Endothelial cell of umbilical vein (primary cell): ENCODE results near the gene MZB1. TPM values are rescaled to one million over a fixed set of nuclear protein-coding genes. Genes with fewer than 3 reads are reported as not detected.

Source experiments
- BruUV-seq: library from RNA; stranded (reverse); fragments of 400-500 nt; replicated peaks from 2 replicates; lab custom pipeline; 2021; lab: Mats Ljungman, UMichigan
- CTCF ChIA-PET: fragments of 300-600, 350-600 bp; sonication (Branson Sonifier 250); formaldehyde crosslinking; loops from one replicate; lab custom pipeline; 2021; ENCODE audit warnings: antibody characterized with exemption, inconsistent platforms; lab: Charles Lee
- POLR2A ChIA-PET: fragments of 300-600, 350-600 bp; sonication (Branson Sonifier 250); formaldehyde crosslinking; loops from one replicate; lab custom pipeline; 2021; ENCODE audit warnings: antibody characterized with exemption, inconsistent platforms; lab: Charles Lee
- DNase-seq: peaks from one replicate; pipeline ENCODE4 v3.0.0-alpha.2; 2011; ENCODE audit warnings: low read depth, low spot score
- FAIRE-seq: peaks from 2 replicates; lab custom pipeline; 2011; peaks lifted over from hg19 to GRCh38; lab: Jason Lieb, UNC
- H2AFZ ChIP-seq: 2 replicates; pipeline ENCODE4 v1.6.0; 2012; ENCODE audit warnings: low read depth, low read length, control low read depth, inconsistent platforms
- H3K27ac ChIP-seq: 2 replicates; pipeline ENCODE4 v1.5.1; 2011; ENCODE audit warnings: low read depth, mild to moderate bottlenecking, control low read depth, low read length, moderate library complexity; ENCODE audit not compliant: insufficient read depth
- H3K27me3 ChIP-seq, 2 experiments: 2 replicates each; pipeline versions ENCODE4 v1.6.0 to v1.6.1; 2011; ENCODE audit warnings: low read length in 2 of 2, mixed read lengths in 1 of 2; ENCODE audit not compliant: control insufficient read depth in 2 of 2, insufficient read depth in 2 of 2
- H3K36me3 ChIP-seq, 2 experiments: 2 replicates in 1 of 2; 3 replicates in 1 of 2; pipeline ENCODE4 v1.5.1; 2011; ENCODE audit warnings: low read length in 2 of 2, mild to moderate bottlenecking in 1 of 2, moderate library complexity in 1 of 2; ENCODE audit not compliant: control insufficient read depth in 2 of 2, insufficient read depth in 2 of 2; ENCODE audit errors: extremely low read depth in 1 of 2
- H3K4me1 ChIP-seq: 3 replicates; pipeline ENCODE4 v1.5.1; 2011; ENCODE audit warnings: mild to moderate bottlenecking, low read length; ENCODE audit not compliant: control insufficient read depth, insufficient read depth; ENCODE audit errors: extremely low read depth
- H3K4me2 ChIP-seq: 2 replicates; pipeline ENCODE4 v1.6.1; 2011; ENCODE audit warnings: low read length, control low read depth, mixed read lengths; ENCODE audit not compliant: insufficient read depth
- H3K4me3 ChIP-seq, 3 experiments: fragments of 200-600 bp in 1 of 3; sonication (generic), shearing (Covaris generic) in 1 of 3; replicated peaks in 1 of 3; 2 replicates each; pipeline ENCODE4 v1.5.1; 2011 to 2016; ENCODE audit warnings: control low read depth in 3 of 3, low read length in 3 of 3, mild to moderate bottlenecking in 2 of 3, inconsistent platforms in 1 of 3, low read depth in 1 of 3, moderate library complexity in 1 of 3; ENCODE audit not compliant: insufficient read depth in 1 of 3
- H3K79me2 ChIP-seq: 2 replicates; pipeline ENCODE4 v1.6.0; 2012; ENCODE audit warnings: low read length, inconsistent platforms; ENCODE audit not compliant: control insufficient read depth, insufficient read depth
- H3K9ac ChIP-seq: replicated peaks from 2 replicates; pipeline ENCODE3; 2011; ENCODE audit warnings: low read length, control low read depth; ENCODE audit not compliant: insufficient read depth; ENCODE audit errors: extremely low read depth
- H3K9me1 ChIP-seq: replicated peaks from 3 replicates; pipeline ENCODE4 v1.6.0; 2011; ENCODE audit warnings: mild to moderate bottlenecking, low read length; ENCODE audit not compliant: control insufficient read depth, insufficient read depth; ENCODE audit errors: extremely low read depth
- H3K9me3 ChIP-seq: replicated peaks from 2 replicates; pipeline ENCODE4 v1.5.1; 2012; ENCODE audit warnings: low read length, inconsistent platforms; ENCODE audit not compliant: control insufficient read depth, insufficient read depth
- H4K20me1 ChIP-seq: replicated peaks from 2 replicates; pipeline ENCODE3; 2011; ENCODE audit warnings: mild to moderate bottlenecking, low read length; ENCODE audit not compliant: control insufficient read depth, insufficient read depth; ENCODE audit errors: extremely low read depth
- CTCF ChIP-seq, 2 donors: IDR thresholded peaks; 1 replicate in 1 of 2; 2 replicates in 1 of 2; pipeline ENCODE4 v1.5.1; 2011; ENCODE audit warnings: low read length in 2 of 2, mild to moderate bottlenecking in 2 of 2, moderate library complexity in 2 of 2, control low read depth in 1 of 2, inconsistent platforms in 1 of 2, low read depth in 1 of 2; ENCODE audit not compliant: insufficient read depth in 1 of 2; ENCODE audit errors: extremely low read depth in 1 of 2
- EZH2 ChIP-seq: IDR thresholded peaks from 2 replicates; pipeline ENCODE4 v1.6.1; 2012; ENCODE audit warnings: borderline replicate concordance, low read depth, mild to moderate bottlenecking, moderate library complexity, low read length, inconsistent platforms; ENCODE audit not compliant: severe bottlenecking
- FOS ChIP-seq: IDR thresholded peaks from 2 replicates; pipeline ENCODE4 v1.6.1; 2011; ENCODE audit warnings: mild to moderate bottlenecking, low read length, moderate library complexity, borderline replicate concordance; ENCODE audit not compliant: insufficient read depth
- GATA2 ChIP-seq: IDR thresholded peaks from 2 replicates; pipeline ENCODE4 v1.7.0; 2011; ENCODE audit warnings: low read depth, mild to moderate bottlenecking, moderate library complexity, mixed read lengths, low read length; ENCODE audit not compliant: insufficient read length, insufficient read depth
- JUN ChIP-seq: IDR thresholded peaks from 2 replicates; pipeline ENCODE4 v1.6.1; 2011; ENCODE audit warnings: borderline replicate concordance, low read depth; ENCODE audit not compliant: insufficient read length, insufficient read depth
- MYC ChIP-seq: IDR thresholded peaks from one replicate; pipeline ENCODE4 v1.6.1; 2011; ENCODE audit warnings: mild to moderate bottlenecking, low read depth, low read length
- POLR2A ChIP-seq: IDR thresholded peaks from 2 replicates; pipeline ENCODE4 v1.6.1; 2012; ENCODE audit warnings: low read depth, mild to moderate bottlenecking, control low read depth, low read length
- POLR2AphosphoS5 ChIP-seq: IDR thresholded peaks from 2 replicates; pipeline ENCODE4 v1.6.1; 2012; ENCODE audit warnings: low read depth, mild to moderate bottlenecking, control low read depth, low read length, moderate library complexity; ENCODE audit not compliant: insufficient read depth
- dilution Hi-C: fragments of 300-500 bp; cut with MboI; formaldehyde crosslinking; loops from one replicate; pipeline ENCODE4 v1.15.0; 2019; ENCODE audit warnings: low sequenced_read_pairs; ENCODE audit not compliant: extremely low pct_ligation_motif_present
- intact Hi-C: fragments of 100-400 bp; cut with micrococcal nuclease; formaldehyde crosslinking; loops from one replicate; pipeline ENCODE4 v1.10.0; 2022
- polyA plus RNA-seq, 4 experiments: library from polyadenylated mRNA; depleted of rRNA in 3 of 4; stranded (reverse) in 3 of 4; unstranded in 1 of 4; fragments of >200 nt; gene quantifications; 2 replicates each; pipeline versions ENCODE4 v1.2.1 to v1.2.3, GENCODE V29; 2011 to 2012; ENCODE audit warnings: missing spikeins in 1 of 4
- total RNA-seq: library from RNA; stranded (reverse); gene quantifications from 2 replicates; pipeline ENCODE4 v1.2.3, GENCODE V29; 2021
- TF ChIP-seq, protein P1 (sequence below): IDR thresholded peaks from 2 replicates; pipeline ENCODE4 v1.6.1; 2011; ENCODE audit not compliant: insufficient read depth, insufficient read length

The MZB1 gene
- total and polyA plus RNA-seq, 2 donors (not counting 3 experiments of a cell fraction or from before 2014, with no cell fraction given), result not detected

DNA sequence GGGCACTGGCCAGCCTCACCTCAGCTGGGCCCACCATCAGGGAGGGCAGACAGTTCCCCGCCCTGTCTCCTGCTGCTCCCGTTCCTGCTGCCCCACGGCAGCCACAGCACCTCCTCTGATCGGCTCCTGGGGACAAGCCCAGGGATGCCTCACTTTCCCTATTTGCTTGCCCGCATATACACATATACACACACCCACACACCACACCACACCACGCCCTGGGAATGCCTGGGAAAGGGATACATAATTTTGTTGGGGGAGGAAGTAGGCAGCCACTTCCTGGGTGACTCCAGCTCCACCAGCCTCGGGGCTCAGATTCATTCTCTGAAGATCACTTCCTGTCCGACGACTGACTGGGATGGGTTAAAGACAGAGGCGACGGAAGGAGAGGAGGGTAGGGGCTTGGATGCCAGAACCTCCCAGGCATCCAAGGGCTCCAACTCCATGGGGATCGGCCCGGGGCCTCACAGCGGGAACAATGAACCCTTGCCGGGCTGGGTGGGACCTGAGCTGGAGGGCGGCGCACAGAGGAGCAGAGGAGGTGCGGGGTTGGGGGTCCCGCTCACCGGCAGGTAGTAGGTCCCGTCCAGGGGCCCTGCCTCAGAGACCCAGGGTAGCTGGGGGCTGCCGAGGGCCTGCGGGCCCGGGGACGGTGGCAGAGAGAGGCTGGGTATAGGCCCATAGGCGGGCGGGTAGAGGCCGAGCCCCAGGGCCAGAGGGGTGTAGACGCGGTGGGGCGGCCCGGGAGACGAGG, 2.0 kb upstream of the MZB1 start:
- H3K9me1 ChIP-seq, result no peaks in the 10 kb centered on the region
- no peaks in the 10 kb centered on the region for H3K79me2 ChIP-seq
- FAIRE-seq, result no peak
- DNase-seq, result no peak
- H2AFZ ChIP-seq, result peak overlapping the region; percentile 64
- H4K20me1 ChIP-seq, result no peaks in the 10 kb centered on the region
- CTCF ChIA-PET, result interaction anchor here (0.6 to 2.1 kb wide), 10 partner anchors 9 to 816 kb away, joined by 3 to 7 read pairs (median 4); partner anchors contain the start of gene MATR3
- intact Hi-C loops, result loop anchor here (2.0 to 5.0 kb wide), 2 partner anchors 99 to 813 kb away; partner anchors contain the start of gene MATR3
- no peak overlapping the region for H3K4me2 ChIP-seq
- BruUV-seq, result no TSS peak
- H3K27ac ChIP-seq, result no peak overlapping the region
- no peaks in the 10 kb centered on the region for H3K9me3 ChIP-seq
- peaks cover 7 to 14% of the 10 kb centered on the region in 2 experiments for H3K27me3 ChIP-seq
- H3K36me3 ChIP-seq, result no peaks in the 10 kb centered on the region
- no peak overlapping the region for H3K4me3 ChIP-seq
- TF ChIP-seq FOS (no peak), CTCF (IDR thresholded peaks at IDR 0.05; ENCODE audit: extremely low read depth in 1 of 2, insufficient read depth in 1 of 2, low read depth in 1 of 2, low read length in 2 of 2) (no peak), POLR2AphosphoS5 (no peak), GATA2 (no peak), JUN (no peak), POLR2A (no peak), MYC (no peak), EZH2 (no peak)
- TF ChIP-seq, protein P1, sequence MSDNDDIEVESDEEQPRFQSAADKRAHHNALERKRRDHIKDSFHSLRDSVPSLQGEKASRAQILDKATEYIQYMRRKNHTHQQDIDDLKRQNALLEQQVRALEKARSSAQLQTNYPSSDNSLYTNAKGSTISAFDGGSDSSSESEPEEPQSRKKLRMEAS, result no peak
- H3K4me1 ChIP-seq, result peaks cover 12% of the 10 kb centered on the region
- POLR2A ChIA-PET, result interaction anchor here (1.3 kb wide), 1 partner anchor 50 kb away, joined by 3 read pairs; the partner anchor contains the start of gene PAIP2
- dilution Hi-C loops, result no loop called here
- H3K9ac ChIP-seq, result no peak overlapping the region
